A673 (cell line): Measurements from ENCODE around the gene CMTM5.

Source experiments
- EZH2 ChIP-seq: fragments of 200-600 bp; sonication (generic); IDR thresholded peaks from 2 replicates; pipeline ENCODE4 v1.6.1; 2017; ENCODE audit warnings: borderline replicate concordance, low read depth, mild to moderate bottlenecking, mixed read lengths, antibody characterized with exemption, low read length; ENCODE audit not compliant: poor library complexity, severe bottlenecking
- TF ChIP-seq, protein P1 (sequence below): fragments of 300-800, 200-600 bp; sonication (generic); conservative IDR thresholded peaks from 2 replicates; pipeline ENCODE4 v1.5.1; 2017; ENCODE audit warnings: low read depth, mild to moderate bottlenecking, antibody characterized with exemption, low read length, moderate library complexity, mixed read lengths

DNA sequence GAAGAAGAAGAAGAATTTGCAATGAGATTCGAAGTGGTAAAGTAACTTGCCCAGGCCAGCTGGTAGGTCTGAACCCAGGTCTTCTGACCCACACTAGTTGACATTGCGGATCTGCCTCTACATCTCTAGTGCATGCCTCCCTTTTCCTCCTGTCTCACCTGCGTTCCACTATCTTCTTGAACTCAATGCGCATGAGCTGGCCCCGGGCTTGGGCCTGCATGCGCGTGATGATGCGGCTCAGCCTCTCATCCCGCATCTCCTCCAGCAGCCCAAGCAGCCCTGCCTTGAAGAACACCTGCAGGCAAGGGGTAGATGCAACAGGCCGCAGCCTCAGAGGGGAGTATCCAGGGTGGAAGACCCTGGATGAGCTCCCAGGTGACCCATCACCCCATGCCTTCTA is 19.3 kb downstream of the CMTM5 start:
- TF ChIP-seq, protein P1, sequence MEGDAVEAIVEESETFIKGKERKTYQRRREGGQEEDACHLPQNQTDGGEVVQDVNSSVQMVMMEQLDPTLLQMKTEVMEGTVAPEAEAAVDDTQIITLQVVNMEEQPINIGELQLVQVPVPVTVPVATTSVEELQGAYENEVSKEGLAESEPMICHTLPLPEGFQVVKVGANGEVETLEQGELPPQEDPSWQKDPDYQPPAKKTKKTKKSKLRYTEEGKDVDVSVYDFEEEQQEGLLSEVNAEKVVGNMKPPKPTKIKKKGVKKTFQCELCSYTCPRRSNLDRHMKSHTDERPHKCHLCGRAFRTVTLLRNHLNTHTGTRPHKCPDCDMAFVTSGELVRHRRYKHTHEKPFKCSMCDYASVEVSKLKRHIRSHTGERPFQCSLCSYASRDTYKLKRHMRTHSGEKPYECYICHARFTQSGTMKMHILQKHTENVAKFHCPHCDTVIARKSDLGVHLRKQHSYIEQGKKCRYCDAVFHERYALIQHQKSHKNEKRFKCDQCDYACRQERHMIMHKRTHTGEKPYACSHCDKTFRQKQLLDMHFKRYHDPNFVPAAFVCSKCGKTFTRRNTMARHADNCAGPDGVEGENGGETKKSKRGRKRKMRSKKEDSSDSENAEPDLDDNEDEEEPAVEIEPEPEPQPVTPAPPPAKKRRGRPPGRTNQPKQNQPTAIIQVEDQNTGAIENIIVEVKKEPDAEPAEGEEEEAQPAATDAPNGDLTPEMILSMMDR: no peak
- TF ChIP-seq EZH2: no peak
